ENCODE results near the gene PTPN22.

DNA sequence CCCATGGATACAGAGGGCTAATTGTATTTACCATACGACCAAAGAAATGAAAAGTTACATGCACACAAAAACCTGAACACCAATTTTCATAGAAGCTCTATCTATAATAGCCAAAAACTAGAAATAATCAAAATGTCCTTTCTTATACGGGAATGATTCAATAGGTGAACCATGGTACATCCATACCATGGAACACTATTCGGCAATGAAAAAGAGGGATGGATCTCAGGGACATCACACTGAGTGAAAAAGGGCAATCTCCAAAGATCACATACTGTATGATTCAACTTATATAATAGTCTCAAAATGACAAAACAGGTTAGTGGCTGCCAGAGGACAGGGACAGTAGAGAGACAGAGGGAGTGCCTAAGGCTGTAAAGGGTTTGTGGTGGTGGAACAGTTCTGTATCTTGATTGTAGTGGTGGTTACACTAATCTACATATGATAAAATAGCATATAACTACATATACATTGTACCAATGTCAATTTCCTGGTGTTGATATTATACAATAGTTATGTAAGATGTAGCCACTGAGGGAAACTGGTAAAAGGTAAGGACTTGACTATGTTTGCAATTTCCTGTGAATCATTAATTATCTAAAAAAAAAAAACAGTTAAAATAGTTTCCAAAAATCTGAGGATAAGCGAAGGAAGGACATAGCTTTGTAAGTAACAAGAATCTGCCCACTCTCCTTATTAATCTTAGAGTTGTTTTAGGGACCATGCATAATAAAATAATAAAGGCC, 62.9 kb downstream of the PTPN22 start:
- TF ChIP-seq POLR2A (IDR thresholded peaks at IDR 0.05) (no peak), CTCF (IDR thresholded peaks at IDR 0.05) (no peak)
